ENCODE measurements around the gene KIF13A. TPM values are rescaled to one million over a fixed set of nuclear protein-coding genes. Genes with fewer than 3 reads are reported as not detected.
"Not testable (repeated sequence)": the region's sequence is repeated elsewhere in the genome, so short reads cannot be mapped to it uniquely, and the experiment has no call there.

KIF13A gene
- polyA plus RNA-seq, 4 donors: 24.9 to 34.9 (median 28.7) TPM

DNA sequence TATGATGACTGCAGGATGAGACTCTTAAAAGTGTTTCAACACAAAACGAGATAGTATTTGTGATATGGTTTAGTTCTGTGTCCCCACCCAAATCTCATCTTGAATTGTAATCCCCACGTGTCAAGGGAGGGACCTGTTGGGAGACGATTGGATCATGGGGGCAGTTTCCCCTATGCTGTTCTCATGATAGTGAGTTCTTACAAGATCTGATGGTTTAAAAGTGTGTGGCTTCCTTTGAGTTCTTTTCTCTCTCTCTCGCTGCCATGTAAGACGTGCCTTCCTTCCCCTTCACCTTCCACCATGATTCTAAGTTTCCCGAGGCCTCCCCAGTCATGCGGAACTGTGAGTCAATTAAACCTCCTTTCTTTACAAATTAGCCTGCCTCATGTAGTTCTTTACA is 130.2 kb downstream of the KIF13A start:
- not testable (repeated sequence) for H3K36me3 ChIP-seq (ENCODE audit: control insufficient read depth in 3 of 3, insufficient read depth in 2 of 3, low read depth in 1 of 3, low read length in 3 of 3); H3K27ac ChIP-seq (ENCODE audit: low read depth in 1 of 3, low read length in 2 of 3); DNase-seq; FAIRE-seq; H3K4me3 ChIP-seq (ENCODE audit: low read depth in 1 of 3, low read length in 3 of 3); H3K27me3 ChIP-seq (ENCODE audit: control insufficient read depth in 3 of 3, insufficient read depth in 3 of 3, low read length in 3 of 3); H3K9me3 ChIP-seq (ENCODE audit: control insufficient read depth in 2 of 2, insufficient read depth in 1 of 2, low read depth in 1 of 2, low read length in 1 of 2); H3K4me1 ChIP-seq (ENCODE audit: control insufficient read depth in 3 of 3, insufficient read depth in 2 of 3, low read depth in 1 of 3, low read length in 2 of 3)
- 90 to 95% (median 91%) methylated on average over 7 of the region's 7 CpGs for WGBS, 3 donors

DNA sequence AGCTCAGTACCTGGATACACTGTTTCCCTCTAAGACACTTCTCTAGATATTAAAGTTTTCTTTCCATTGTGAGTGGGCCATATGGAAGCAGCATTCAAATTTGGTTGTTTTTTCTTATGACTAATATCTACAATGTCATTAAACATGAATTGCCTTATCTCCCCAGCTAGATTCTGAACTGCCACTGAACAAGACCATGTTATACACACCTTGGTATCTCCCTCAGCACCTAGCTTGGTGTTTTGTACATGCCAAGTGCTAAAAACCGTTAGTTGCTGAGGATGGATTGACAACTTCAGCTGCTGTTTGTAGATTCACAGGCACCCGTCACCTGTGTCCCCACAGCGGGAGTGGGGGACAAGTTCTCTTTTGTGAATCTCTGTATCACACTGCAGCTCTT is 131.1 kb downstream of the KIF13A start:
- H3K36me3 ChIP-seq (ENCODE audit: control insufficient read depth in 3 of 3, insufficient read depth in 2 of 3, low read depth in 1 of 3, low read length in 3 of 3): peaks cover 0 to 5% (median 5%) of the 10 kb centered on the region in 3 donors
- DNase-seq (no peak), FAIRE-seq (no peak)
- H3K27me3 ChIP-seq (ENCODE audit: control insufficient read depth in 3 of 3, insufficient read depth in 3 of 3, low read length in 3 of 3): no peaks in the 10 kb centered on the region
- H3K9me3 ChIP-seq (ENCODE audit: control insufficient read depth in 2 of 2, insufficient read depth in 1 of 2, low read depth in 1 of 2, low read length in 1 of 2): no peaks in the 10 kb centered on the region
- no peaks in the 10 kb centered on the region for H3K4me1 ChIP-seq (ENCODE audit: control insufficient read depth in 3 of 3, insufficient read depth in 2 of 3, low read depth in 1 of 3, low read length in 2 of 3)
- no peak overlapping the region for H3K4me3 ChIP-seq (ENCODE audit: low read depth in 1 of 3, low read length in 3 of 3)
- WGBS, 3 donors: 79 to 92% (median 87%) methylated on average over 3 of the region's 3 CpGs
- no peak overlapping the region for H3K27ac ChIP-seq (ENCODE audit: low read depth in 1 of 3, low read length in 2 of 3)

DNA sequence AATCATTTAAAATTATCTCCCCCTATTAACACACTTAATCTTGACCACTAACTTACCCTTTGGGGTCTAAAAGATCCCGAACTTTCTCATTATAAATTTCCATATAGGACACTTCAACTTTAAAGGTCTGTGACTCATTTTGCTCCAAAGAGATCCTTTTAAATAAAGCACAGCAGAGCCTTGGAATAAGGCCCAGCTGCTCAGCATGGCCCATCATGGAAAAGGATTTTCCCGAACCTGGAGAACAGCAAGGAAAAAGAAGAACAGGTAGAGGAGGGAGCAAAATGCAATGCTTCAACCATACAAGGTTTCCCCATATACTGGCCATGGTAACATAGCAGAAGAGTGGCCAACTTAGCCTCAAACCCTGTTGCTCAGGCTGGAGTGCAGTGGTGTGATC is 132.1 kb downstream of the KIF13A start:
- peaks cover 0 to 9% (median 6%) of the 10 kb centered on the region in 3 donors for H3K36me3 ChIP-seq (ENCODE audit: control insufficient read depth in 3 of 3, insufficient read depth in 2 of 3, low read depth in 1 of 3, low read length in 3 of 3)
- 86 to 97% (median 88%) methylated on average over 2 of the region's 2 CpGs for WGBS, 3 donors
- no peaks in the 10 kb centered on the region for H3K4me1 ChIP-seq (ENCODE audit: control insufficient read depth in 3 of 3, insufficient read depth in 2 of 3, low read depth in 1 of 3, low read length in 2 of 3)
- no peaks in the 10 kb centered on the region for H3K27me3 ChIP-seq (ENCODE audit: control insufficient read depth in 3 of 3, insufficient read depth in 3 of 3, low read length in 3 of 3)
- no peak overlapping the region for H3K4me3 ChIP-seq (ENCODE audit: low read depth in 1 of 3, low read length in 3 of 3)
- FAIRE-seq (no peak), DNase-seq (no peak)
- H3K9me3 ChIP-seq (ENCODE audit: control insufficient read depth in 2 of 2, insufficient read depth in 1 of 2, low read depth in 1 of 2, low read length in 1 of 2): no peaks in the 10 kb centered on the region
- H3K27ac ChIP-seq (ENCODE audit: low read depth in 1 of 3, low read length in 2 of 3): no peak overlapping the region

DNA sequence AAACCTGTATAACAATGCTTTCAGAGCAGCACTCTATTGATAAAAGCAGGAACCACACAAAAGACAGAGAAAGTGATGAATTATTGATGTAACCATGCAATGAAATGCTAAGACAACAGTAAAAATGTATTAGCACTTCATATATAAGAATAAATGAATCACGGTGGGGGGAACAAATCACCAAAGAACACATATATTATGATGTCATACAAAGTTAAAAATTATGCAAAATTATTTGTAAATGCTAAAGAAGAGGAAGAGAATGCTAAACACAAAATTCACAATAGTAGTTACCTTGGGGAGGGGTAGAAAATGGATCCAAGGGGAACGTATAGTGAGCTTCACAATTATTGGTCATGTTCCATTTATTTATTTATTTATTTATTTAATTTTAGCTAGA is 133.9 kb downstream of the KIF13A start:
- Histone ChIP-seq H3K36me3 (ENCODE audit: control insufficient read depth in 3 of 3, insufficient read depth in 2 of 3, low read depth in 1 of 3, low read length in 3 of 3) (peaks cover 0 to 22% (median 9%) of the 10 kb centered on the region in 3 donors), H3K27me3 (ENCODE audit: control insufficient read depth in 3 of 3, insufficient read depth in 3 of 3, low read length in 3 of 3) (no peaks in the 10 kb centered on the region), H3K9me3 (ENCODE audit: control insufficient read depth in 2 of 2, insufficient read depth in 1 of 2, low read depth in 1 of 2, low read length in 1 of 2) (no peaks in the 10 kb centered on the region), H3K4me1 (ENCODE audit: control insufficient read depth in 3 of 3, insufficient read depth in 2 of 3, low read depth in 1 of 3, low read length in 2 of 3) (no peaks in the 10 kb centered on the region), H3K27ac (ENCODE audit: low read depth in 1 of 3, low read length in 2 of 3) (no peak overlapping the region), H3K4me3 (ENCODE audit: low read depth in 1 of 3, low read length in 3 of 3) (no peak overlapping the region)
- 80 to 94% (median 92%) methylated on average over 2 of the region's 2 CpGs for WGBS, 3 donors
- DNase-seq: no peak
- no peak for FAIRE-seq

DNA sequence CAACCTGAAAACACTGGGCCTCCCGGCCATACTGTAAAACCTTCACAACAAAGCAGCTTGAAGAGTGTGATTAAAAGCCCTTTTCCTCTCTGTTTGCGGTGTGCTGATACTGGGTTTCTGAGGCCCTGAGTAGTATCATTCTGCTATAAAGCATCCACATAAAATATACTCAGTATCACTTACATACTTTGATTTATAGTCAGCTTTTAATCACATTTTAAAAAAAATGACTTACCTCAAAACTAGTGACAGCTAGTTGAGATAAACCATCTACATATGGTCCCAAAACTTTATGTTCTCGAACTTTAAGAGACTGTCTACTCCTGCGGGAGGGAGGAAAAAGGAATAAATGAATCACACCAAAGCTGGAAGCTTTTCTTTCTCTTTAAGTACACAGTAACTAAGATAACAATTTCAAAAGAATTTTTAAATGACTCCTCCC is 135.7 kb downstream of the KIF13A start:
- DNase-seq (no peak), FAIRE-seq (no peak)
- WGBS, 3 donors: 69 to 87% (median 70%) methylated on average over 4 of the region's 4 CpGs

DNA sequence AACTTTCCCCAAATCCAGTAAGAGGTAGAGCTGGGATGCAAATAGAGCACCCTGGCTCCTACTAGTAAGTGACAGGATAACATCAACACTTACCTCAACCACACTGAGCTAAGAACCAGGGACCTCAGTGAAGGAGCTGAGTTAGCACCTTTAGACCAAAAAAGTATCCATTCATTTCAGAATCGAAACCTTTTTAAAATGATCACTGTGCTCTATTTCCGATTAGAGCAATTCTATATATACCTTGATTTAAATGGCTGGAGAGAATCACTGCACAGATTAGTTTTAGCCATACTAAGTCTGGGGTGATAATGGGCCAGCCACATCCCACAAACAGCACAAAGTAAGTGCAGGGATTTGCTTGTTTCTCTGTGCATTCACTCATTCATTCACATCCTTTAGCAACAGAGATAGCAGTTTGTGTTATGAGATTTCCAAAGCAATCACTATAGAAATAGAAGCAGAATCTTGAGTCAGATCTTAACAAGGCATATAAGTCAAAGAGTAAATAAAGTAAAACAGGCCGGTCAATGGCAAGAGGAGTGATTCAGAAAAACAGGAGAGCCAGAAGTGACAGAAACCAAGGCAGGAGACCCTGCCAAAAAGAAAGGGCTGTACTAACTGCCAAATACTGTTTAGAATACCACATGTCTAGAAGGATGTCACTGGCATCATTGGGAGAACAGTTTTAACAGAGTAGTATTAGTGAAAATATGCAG is 136.3 kb downstream of the KIF13A start:
- no peak overlapping the region for H3K27ac ChIP-seq (ENCODE audit: low read depth in 1 of 3, low read length in 2 of 3)
- 82 to 89% (median 88%) methylated on average over 3 of the region's 3 CpGs for WGBS, 3 donors

More for the DNA sequence above, 135.7 kb downstream of the KIF13A start:
- H3K4me3 ChIP-seq (ENCODE audit: low read depth in 1 of 3, low read length in 3 of 3): no peak overlapping the region
- no peaks in the 10 kb centered on the region for H3K4me1 ChIP-seq (ENCODE audit: control insufficient read depth in 3 of 3, insufficient read depth in 2 of 3, low read depth in 1 of 3, low read length in 2 of 3)
- peaks cover 0 to 29% (median 9%) of the 10 kb centered on the region in 3 donors for H3K36me3 ChIP-seq (ENCODE audit: control insufficient read depth in 3 of 3, insufficient read depth in 2 of 3, low read depth in 1 of 3, low read length in 3 of 3)
- no peaks in the 10 kb centered on the region for H3K27me3 ChIP-seq (ENCODE audit: control insufficient read depth in 3 of 3, insufficient read depth in 3 of 3, low read length in 3 of 3)
- no peak overlapping the region for H3K27ac ChIP-seq (ENCODE audit: low read depth in 1 of 3, low read length in 2 of 3)
- H3K9me3 ChIP-seq (ENCODE audit: control insufficient read depth in 2 of 2, insufficient read depth in 1 of 2, low read depth in 1 of 2, low read length in 1 of 2): no peaks in the 10 kb centered on the region

DNA sequence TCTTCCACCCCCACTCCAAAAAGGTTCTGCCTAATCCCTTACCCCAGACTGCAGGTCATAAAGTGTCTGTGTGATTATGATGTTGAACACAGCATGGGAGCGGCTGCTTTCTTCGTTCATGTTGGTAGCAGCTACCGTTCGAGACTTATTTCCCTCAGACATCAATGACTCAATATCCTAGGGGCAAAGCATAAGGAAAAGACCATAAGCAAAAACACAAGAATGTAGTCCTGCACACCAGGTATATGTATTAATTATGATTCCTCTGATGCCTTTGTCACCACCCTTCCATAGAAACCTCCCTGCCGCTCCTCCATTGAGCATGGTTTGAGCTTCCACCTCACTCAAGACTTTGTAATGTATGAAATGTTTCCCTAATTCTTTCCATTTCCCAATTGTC is 137.2 kb downstream of the KIF13A start:
- no peaks in the 10 kb centered on the region for H3K9me3 ChIP-seq (ENCODE audit: control insufficient read depth in 2 of 2, insufficient read depth in 1 of 2, low read depth in 1 of 2, low read length in 1 of 2)
- DNase-seq (no peak), FAIRE-seq (no peak)

More for the DNA sequence above, 136.3 kb downstream of the KIF13A start:
- FAIRE-seq (no peak), DNase-seq (no peak)
- Histone ChIP-seq H3K4me3 (ENCODE audit: low read depth in 1 of 3, low read length in 3 of 3) (no peak overlapping the region), H3K36me3 (ENCODE audit: control insufficient read depth in 3 of 3, insufficient read depth in 2 of 3, low read depth in 1 of 3, low read length in 3 of 3) (peaks cover 0 to 31% (median 9%) of the 10 kb centered on the region in 3 donors), H3K27me3 (ENCODE audit: control insufficient read depth in 3 of 3, insufficient read depth in 3 of 3, low read length in 3 of 3) (no peaks in the 10 kb centered on the region), H3K9me3 (ENCODE audit: control insufficient read depth in 2 of 2, insufficient read depth in 1 of 2, low read depth in 1 of 2, low read length in 1 of 2) (no peaks in the 10 kb centered on the region), H3K4me1 (ENCODE audit: control insufficient read depth in 3 of 3, insufficient read depth in 2 of 3, low read depth in 1 of 3, low read length in 2 of 3) (no peaks in the 10 kb centered on the region)

DNA sequence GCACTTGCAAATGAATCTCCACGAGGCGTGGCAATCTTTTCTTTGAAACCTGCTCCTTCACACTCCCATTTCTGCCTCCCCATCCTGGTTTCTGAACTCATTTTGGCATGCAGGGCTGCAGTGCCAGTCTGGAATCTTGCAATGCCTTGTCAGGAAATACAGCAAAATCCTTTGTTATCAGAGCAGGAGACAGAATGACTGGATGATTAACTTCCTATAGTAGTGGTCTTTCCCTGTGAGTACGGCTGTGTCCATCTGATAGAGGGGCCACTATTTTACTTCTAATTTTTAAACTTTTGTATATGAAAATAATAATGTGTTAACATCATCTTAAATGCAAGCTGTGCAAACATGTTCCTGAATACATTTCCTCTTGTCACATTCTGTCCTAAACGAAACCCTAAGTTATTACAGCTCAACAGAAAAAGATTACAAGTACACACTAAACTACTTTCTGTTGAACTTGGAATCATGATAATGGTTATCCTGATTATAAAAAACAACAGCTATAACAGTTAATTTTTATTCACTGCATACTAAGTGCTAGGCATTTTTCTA is 140.2 kb downstream of the KIF13A start:
- FAIRE-seq (no peak), DNase-seq (no peak)
- Histone ChIP-seq H3K27ac (ENCODE audit: low read depth in 1 of 3, low read length in 2 of 3) (no peak overlapping the region), H3K36me3 (ENCODE audit: control insufficient read depth in 3 of 3, insufficient read depth in 2 of 3, low read depth in 1 of 3, low read length in 3 of 3) (peaks cover 0 to 25% (median 8%) of the 10 kb centered on the region in 3 donors), H3K4me1 (ENCODE audit: control insufficient read depth in 3 of 3, insufficient read depth in 2 of 3, low read depth in 1 of 3, low read length in 2 of 3) (peaks cover 0 to 4% (median 0%) of the 10 kb centered on the region in 3 donors), H3K9me3 (ENCODE audit: control insufficient read depth in 2 of 2, insufficient read depth in 1 of 2, low read depth in 1 of 2, low read length in 1 of 2) (no peaks in the 10 kb centered on the region), H3K4me3 (ENCODE audit: low read depth in 1 of 3, low read length in 3 of 3) (no peak overlapping the region), H3K27me3 (ENCODE audit: control insufficient read depth in 3 of 3, insufficient read depth in 3 of 3, low read length in 3 of 3) (no peaks in the 10 kb centered on the region)
- 82 to 91% (median 83%) methylated on average over 4 of the region's 4 CpGs for WGBS, 3 donors

More for the DNA sequence above, 137.2 kb downstream of the KIF13A start:
- Histone ChIP-seq H3K27me3 (ENCODE audit: control insufficient read depth in 3 of 3, insufficient read depth in 3 of 3, low read length in 3 of 3) (no peaks in the 10 kb centered on the region), H3K4me3 (ENCODE audit: low read depth in 1 of 3, low read length in 3 of 3) (no peak overlapping the region), H3K36me3 (ENCODE audit: control insufficient read depth in 3 of 3, insufficient read depth in 2 of 3, low read depth in 1 of 3, low read length in 3 of 3) (peaks cover 0 to 25% (median 9%) of the 10 kb centered on the region in 3 donors), H3K27ac (ENCODE audit: low read depth in 1 of 3, low read length in 2 of 3) (no peak overlapping the region), H3K4me1 (ENCODE audit: control insufficient read depth in 3 of 3, insufficient read depth in 2 of 3, low read depth in 1 of 3, low read length in 2 of 3) (no peaks in the 10 kb centered on the region)
- WGBS, 3 donors: 94 to 98% (median 97%) methylated on average over 5 of the region's 5 CpGs

Measured in small intestine (tissue), 7 donors.